HG02884 (cell line): ENCODE measurements around the gene KCNQ1.

Source experiments
- ATAC-seq: cut with Tn5 transposase; IDR thresholded peaks from one replicate; pipeline ENCODE4 v1.9.1; 2021; ENCODE audit warnings: mild to moderate bottlenecking, moderate library complexity; ENCODE audit not compliant: unreplicated experiment

The KCNQ1 gene

DNA sequence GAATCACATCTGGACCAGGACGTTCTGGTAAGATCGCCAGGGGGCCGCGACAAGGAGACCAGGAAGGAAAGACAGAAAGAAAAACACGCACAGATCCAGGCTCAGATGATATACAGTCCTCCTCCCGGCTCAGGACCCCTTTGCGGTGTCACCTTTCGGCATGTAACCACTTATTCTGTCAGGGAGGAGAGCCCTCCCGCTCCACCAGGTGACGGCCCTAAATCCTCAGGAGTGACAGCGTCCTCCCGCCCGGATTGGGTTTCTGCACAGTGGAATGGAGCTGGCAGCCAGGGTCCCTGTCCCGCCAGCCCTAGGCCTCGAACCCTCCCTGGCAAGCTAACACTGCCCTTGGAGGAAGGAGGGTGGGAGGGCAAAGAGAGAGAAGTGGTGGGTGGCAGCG lies 279.3 kb downstream of the KCNQ1 start:
- no peak for ATAC-seq

DNA sequence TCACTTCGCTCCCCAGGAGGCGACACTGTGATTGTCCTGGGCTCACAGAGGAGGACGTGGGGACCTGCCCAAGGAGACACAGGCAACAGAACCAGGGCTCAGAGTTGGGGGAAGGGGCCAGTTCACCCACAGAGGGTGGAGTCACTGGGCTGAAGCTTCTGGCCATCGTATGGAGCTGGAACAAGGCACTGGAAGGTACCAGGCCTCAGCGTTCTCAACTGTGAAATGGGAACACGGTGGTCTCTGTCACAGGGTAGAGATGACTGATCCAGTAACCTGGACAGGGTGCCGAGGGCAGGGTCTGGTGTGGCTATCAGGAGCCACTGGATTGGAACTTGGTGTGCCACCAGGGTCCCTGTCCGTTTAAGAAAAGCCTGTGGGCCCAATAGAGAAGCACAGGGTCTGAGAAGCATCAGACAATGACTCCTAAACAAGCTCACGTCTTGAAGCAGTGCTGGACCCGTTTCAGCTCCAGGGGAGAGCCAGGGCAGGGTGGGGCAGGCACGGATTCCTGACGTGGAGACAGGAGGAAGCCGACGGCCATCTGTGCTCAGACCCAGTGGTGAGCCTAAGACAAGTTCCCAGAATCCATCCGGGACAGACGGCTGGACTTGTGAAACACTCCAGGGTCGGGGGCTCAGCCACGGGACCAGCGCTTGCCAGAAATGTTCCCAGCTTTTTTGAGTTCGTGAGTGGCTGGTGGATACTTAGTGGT lies 280.0 kb downstream of the KCNQ1 start:
- no peak for ATAC-seq

DNA sequence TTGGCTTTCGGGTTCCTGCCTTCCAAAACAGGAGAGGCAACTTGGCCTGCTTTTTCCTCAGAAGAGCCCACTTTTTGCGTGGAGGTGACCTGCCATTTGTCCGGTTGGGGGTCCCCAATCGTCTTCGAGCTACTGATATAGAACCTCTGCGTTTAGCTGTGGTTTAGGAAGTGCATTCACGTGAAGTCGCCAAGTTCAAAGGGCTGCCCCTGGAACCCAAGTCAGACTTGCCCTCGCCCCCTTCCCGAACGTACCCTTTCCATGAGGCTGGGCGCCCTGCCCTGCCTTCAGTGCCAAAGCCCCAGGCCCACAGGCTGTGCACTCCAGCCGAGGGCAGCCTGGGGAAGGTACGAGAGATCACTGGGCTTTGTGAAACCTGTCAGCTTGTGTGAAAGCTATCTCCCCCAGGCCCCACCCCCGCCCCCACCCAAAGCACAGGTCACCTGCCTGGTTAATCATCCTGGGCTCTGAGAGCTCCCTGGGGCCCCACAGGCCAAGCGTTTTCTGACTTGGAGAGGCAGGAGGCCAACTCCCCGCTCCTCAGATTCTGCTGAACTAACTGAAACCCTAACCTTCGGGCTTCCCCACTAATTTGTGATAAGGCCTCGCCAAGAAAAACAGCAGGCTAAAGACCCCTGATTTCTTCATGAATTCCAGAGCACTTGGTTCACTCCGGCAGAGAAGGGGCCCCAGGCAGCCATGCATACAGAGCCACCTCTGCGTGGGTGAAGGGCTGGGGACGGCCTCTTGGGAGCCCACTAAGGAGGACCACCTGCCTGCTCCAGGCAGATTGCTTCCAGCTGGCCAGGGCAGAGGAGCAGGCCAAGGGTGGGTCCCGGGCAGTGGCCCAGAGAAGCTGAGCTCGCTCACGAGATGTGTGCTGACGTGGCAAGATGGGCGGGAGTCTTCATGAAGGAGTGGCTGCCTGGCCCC lies 280.8 kb downstream of the KCNQ1 start:
- ATAC-seq = no peak

DNA sequence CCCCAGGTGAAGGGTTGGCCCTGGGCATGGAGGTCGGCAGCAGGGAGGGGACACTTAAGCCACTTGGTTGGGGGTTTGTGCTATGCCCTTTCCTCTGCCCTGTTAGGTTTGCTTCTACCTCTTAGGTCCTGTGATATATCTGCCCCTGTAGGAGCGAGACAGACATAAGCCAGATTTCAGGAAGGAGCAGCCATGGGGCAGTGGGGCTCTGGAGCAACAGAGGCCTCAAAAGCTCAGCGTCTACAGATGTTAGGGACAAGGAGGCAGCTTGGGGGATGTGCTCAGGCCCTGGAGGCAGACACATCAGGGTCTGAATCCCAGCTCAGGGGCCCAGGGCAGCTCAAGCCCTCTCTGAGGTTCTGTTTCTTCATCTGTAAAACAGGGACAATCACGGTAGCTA lies 282.2 kb downstream of the KCNQ1 start:
- no peak for ATAC-seq

DNA sequence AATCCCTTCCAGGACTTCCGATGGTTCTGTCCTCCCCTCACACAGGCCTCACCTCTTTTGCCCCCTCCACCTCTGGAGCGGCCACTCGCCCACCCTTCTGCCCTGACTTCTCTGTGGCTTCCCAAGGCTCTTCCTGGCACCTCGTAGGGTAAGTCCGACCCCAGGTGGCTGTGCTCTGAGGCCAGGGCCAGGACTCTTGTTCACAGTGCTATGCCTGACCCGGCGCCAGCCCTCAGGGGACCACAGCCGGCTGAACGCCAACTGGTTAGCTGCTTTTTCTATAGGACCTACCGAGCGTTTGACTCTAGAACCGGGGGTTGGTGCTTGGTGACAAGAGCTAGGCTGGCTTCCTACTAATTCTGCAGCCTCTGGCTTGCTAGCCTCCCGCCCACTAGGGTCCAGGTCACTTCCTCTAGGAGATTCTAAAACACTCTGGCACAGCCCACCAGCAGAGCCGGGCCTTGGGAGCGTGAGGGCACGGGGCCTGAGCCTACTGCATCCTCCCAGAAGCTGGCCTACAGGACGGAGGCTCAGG lies 283.4 kb downstream of the KCNQ1 start:
- no peak for ATAC-seq

DNA sequence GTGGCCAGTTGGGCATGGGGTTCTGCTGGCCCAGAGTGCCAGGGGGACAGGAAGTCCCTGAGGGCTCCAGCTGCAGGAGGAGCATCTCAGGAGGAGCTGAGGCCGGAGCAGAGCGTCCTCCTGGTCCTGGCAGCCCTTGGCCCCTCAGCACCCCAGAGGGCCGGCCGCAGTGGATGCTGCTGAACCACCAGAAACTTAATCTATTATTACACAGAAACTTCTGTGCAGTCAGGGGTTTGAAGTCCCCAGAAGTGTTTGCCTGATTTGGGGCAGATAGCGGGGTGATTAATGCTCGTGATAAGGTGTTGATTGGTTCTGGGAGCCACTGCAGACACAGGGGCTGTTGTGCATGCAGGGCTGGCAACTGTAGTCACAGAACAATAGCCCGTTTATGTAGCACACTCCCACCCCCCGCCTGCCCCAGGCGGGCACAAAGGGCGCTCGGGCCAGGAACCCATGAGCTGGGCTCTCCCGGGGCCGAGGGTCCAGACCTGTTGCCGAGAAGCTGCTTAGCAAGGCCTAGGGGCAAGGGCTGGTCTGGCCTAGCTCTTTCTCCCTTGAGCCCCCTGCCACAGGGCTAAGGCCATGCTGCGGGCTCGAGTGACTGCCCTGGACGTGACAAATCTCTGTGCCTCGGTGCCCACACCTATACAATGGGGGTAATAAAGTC lies 284.0 kb downstream of the KCNQ1 start:
- ATAC-seq = no peak

DNA sequence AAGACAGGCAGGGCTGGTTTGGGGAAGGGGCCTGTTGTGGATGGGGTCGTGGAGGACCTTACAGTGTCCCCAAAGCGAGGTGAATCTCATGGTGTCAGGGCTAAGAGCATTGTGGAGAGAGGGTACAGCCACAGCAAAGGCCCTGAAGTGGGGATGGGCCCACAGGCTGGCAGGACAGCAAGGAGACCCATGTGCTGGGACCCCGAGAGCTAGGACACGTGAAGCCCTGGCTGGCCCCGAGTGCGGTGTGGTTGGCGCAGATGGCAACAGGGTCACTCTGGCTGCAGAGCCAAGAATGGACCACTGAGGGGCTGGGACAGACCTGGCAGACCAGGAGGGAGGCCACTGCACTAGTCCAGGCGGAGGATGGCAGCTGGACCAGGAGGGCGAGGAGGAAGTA lies 285.0 kb downstream of the KCNQ1 start:
- ATAC-seq = no peak

DNA sequence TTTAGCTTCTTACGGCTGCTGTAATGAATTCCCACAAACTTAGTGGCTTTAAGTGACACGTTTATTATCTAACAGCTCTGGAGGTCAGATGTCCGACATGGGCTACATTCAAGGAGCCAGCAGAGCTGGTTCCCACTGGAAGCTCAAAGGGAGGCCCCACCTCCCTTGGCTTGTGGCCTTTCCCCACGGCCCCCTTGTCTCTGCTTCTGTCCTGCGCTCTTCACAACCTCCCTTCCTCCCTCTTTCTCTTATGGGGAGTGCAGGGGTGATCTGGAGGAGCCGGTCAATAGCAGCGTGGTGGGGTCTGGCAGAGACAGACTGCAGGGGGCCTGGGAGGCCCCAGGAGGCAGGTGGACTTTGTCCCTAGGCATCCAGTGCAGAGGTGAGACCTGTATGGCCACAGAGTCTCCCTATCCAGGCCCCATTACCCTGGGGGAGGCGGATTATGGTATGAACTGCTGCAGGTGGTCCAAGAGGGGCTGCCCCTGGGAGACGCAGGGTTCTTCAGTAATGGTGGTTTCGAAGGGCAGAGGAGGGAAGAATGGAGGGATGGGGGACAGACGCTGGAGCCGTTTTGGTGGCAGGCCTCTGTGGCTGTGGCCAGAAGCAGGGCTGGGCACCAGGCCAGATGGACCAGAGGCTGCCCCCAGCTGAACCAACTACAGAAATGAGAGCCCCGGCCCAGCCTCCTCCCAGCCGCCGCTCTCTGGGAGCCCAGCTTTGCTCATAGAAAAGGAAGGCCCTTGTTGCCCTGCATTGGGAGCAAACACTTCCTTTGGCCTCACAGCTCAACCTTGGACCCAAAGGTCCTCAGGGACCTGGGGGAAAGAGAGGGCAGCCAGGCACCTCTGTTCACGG lies 285.7 kb downstream of the KCNQ1 start:
- no peak for ATAC-seq

DNA sequence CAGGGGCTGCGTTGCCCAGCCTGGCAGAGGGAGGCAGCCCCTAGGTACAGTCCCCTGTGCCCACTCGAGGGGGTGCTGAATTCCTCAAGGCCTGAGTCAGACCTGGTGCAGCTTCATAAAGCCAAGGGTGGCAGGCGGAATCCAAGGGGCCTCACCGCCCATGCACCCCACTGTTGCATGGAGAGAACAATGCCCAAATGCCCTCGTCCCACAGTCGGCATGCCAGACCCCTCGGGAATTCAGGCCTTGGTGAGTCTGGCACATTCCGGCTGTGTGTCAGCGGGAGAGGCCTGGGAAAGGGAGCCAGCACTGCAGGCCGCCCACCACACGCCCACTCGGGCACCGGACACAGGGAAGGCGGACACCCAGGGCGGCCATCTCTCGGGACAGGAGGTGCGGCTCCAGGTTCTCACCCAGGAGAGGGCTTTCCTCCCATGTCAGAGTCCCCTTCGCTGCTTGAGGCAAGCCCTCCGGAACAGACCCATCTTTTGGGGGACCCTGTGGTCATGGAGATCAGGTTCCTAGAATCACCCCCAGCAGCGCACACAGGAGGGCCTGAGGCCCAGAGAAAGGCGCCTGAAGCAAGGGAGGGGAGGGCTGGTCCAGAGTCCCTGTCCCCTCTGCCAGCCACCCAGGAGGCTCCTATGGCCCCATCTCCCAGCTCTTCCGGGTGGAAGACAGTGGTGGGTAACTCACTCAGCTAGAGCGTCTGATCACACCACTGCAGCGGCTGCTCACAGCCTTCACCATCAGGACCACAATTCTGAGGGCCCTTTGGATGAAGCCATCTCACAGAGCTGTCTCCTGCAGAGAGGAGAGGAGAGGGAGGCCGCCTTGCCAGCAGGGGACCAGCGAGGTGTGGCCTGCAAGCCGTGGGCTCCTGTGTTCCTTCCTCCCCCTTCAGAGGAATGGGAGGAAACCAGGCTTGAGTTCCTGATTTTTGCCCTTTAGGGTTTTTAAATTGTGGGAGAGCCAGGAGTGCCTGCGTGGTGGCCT lies 286.6 kb downstream of the KCNQ1 start:
- ATAC-seq = no peak

DNA sequence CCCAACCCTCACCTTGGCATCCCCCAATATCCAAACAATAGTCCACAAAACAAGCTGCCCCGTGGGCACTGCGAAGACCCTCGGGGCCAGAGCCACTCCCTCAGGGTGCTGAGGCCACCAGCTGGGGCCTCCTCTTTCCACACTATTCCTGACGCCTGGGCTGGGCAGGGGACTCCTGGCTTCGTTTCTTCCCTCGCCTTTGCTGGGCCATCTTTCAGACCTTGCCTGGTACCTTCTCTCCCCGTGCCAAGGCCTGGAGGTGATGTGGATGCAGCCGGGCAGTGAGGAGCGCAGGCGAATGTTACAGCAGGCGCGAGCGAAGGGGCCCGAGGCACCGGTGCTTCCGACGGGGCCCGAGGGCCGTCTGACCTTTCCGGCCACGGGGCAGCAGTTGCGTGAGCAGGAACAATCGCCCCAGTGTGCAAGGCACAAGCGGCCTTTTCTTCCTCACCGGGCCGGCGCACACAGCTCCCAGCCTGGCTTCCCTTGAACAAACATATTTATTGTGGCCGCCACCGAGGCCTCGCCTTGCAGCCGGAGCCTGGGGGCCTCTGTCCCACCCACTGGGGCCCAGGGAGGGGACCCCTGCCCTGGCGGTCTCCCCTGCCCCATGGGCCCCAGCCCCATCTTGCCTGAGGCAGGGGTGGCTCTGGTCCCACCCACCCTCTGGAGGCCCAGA lies 287.6 kb downstream of the KCNQ1 start:
- no peak for ATAC-seq

DNA sequence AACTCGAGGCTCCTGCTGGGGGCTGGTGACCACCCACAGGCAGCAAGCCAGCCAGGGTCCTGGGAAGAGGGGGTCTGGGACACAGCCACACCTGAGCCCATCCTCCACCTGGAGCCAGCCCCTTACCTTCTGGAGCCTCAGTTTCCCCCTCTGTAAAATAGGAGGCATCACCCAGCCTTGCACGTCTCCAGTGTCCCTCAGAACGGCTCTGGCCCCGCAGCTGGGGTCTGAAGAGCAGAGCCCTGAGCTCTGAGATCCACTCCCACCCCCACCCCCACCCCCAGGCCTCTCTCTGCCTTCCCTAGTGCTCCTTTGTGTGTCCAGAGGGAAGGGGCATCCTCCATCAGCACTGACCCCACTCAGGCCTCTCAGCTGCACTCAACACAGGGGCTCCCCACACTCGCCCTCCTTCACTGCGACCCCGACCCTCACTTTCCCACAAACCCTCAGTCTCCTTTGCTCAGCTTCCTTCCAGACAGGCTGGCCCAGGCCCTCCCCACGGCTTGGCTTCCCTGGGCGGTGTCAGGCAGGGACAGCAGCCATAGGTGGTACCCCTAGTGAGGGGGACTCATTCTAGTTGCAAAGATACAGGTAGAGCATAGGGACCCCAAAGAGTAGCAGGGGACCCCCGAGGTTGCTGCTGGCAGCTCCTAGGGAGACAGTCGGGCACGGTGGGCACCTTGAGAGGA lies 288.3 kb downstream of the KCNQ1 start:
- ATAC-seq = no peak

DNA sequence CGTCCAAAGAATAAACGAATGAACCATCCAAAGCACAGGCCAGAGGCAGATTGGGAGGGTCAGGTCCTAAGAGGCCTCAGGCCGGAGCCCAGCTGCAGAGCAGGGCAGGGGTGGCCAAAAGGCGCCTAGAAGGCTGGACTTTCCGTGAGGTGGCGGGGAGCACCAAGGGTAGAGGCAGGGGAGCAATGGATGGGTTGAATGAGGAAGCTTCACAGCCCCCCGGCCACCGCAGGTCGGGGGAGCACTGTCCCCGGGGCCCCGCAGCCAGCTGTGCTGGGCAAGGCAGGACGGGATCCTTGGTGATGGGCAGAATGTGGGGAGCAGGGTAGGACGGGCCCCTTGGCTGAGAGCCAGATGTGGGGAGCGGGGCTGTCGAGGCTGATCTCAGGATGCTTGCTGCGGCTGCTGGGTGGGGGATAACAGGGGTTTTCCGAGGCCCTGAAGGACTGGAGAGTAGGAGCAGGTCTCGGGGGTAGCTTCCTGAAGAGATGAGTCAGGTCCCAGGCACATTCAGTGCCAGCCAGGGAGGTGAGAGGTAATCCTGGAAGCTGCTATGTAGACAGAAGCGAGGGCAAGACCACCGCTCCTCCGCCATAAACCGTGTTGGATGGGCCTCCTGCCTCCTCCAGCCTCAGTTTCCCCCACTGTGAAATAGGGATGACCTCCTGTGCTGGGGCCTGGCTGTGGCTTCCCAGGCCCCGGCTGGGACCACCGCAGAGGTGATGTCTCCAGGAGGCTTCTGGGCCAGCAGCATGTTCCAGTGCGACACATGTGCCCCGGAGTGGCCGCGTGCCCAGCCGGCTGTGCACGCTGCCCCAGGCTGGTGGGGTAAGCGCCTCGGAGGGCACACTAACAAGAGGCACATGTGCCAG lies 289.6 kb downstream of the KCNQ1 start:
- ATAC-seq = no peak

DNA sequence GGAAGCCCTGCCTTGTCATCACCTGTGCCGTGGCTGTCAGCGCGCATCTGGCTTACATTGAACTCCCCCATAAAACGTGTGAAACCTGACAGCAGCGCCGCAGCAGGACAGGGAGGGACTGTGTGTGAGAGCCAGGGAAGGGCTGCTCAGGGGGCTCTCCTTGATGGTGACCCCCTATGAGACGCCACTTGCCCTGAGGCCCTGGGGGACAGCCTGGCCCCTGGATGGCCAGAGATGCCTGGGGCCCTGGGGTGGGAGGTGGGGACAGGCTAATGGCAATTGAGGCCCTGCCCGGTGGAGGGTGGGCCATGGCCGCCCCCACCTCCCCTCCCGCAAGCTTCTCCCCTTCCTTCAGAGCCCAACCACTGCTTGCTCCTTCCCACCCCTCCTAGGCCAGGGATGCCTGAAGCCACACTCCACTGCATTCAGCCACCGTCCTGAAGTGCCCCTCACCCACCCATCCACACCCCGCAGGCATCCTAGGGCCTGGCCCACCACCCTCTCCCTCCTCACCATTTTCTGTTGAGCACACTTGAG lies 290.3 kb downstream of the KCNQ1 start:
- ATAC-seq = no peak

DNA sequence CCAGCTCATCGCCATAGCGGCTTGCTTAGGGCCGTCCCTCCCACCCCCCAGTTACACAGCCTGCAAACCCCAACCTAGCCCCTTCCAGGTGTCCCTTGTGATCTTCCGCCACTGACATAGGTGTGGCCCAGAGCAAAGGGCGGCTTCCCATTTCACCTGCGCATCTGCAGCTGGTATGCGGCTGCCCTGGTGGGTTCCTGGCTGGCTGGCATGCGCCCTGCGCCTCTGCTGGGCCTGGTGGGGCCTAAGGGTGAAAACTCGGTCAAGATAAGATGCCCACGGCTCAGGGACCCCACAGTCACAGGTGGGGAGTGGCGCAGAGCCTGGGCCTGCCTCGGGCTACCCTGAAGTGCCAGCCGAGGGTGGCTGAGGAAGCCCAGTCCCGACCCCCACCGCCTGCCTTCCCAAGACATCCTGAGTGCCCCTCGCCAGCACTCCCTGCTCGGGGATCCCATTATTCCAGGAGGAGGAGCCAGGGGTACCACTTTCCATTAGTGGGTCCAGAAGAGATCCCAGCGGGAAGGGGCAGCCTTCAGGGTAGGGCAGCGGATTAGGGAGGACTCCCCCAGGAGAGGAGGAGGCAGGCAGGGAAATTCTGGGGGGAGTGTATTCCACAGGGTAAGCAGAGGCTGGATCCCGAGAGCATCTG lies 291.9 kb downstream of the KCNQ1 start:
- ATAC-seq = no peak

DNA sequence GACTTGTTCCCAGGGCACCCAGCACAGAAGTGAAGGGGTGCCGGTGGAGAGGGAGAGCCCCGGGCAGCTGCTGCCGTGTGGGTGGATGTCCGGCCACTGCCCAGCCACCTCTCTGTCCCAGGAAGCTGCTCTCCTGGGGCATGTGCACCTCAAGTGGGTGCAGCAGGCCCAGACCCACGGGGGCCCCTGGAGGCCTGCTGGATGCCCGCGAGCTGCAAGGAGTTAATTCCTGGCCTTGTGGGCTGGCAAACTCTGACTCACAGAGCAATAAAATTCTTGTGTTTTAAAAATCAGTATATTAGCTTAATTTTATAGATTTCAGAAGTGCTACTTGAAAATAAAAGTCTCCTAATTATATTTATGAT lies 292.4 kb downstream of the KCNQ1 start:
- ATAC-seq = no peak

DNA sequence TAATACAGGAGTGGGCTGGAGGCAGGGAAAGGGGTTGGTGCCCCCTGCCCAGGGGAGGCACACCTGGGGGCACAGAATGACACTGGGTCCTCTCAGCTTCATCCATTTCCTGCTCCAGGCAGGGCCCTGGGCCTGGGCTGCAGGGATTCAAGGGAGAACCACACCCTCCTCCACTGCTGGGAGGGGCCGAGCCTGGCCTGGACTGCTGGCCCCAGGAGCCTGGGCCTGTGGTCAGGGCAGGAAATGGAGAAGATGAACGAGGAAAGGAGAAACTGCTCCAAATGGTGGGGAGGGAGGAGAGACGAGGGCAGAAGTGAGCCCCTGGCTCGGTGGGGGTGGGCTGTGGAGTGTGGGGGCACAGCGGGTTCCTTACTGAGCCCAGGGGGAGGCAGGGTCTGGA lies 293.1 kb downstream of the KCNQ1 start:
- ATAC-seq = no peak
